Measurements from ENCODE around the gene LIN7C.
"Not testable (repeated sequence)": the region's sequence is repeated elsewhere in the genome, so short reads cannot be mapped to it uniquely, and the experiment has no call there.

Gene LIN7C

GRCh38 chr11:27528712-27529111 is 22.1 kb upstream of the LIN7C start:
- no peaks in the 10 kb centered on the region for H3K9me3 ChIP-seq (ENCODE audit: low read length)
- H3K4me3 ChIP-seq (ENCODE audit: low read depth in 1 of 2, low read length in 2 of 2), result no peak overlapping the region
- no peak overlapping the region for H3K27ac ChIP-seq (ENCODE audit: low read depth, low read length)
- no peak overlapping the region for H3K9ac ChIP-seq (ENCODE audit: low read length)
- no peaks in the 10 kb centered on the region for H3K36me3 ChIP-seq (ENCODE audit: insufficient read depth, low read length)
- H3K4me1 ChIP-seq (ENCODE audit: insufficient read depth, low read length), result no peaks in the 10 kb centered on the region
- no peaks in the 10 kb centered on the region for H3K27me3 ChIP-seq (ENCODE audit: control insufficient read depth in 1 of 2, insufficient read depth in 2 of 2, low read length in 2 of 2)

- no peaks in the 10 kb centered on the region for H3K36me3 ChIP-seq (ENCODE audit: insufficient read depth, low read length)
- H3K9me3 ChIP-seq (ENCODE audit: low read length), result no peaks in the 10 kb centered on the region
- H3K4me1 ChIP-seq (ENCODE audit: insufficient read depth, low read length), result no peaks in the 10 kb centered on the region
- H3K27me3 ChIP-seq (ENCODE audit: control insufficient read depth in 1 of 2, insufficient read depth in 2 of 2, low read length in 2 of 2), result no peaks in the 10 kb centered on the region
- H3K9ac ChIP-seq (ENCODE audit: low read length), result no peak overlapping the region
- H3K4me3 ChIP-seq (ENCODE audit: low read depth in 1 of 2, low read length in 2 of 2), result no peak overlapping the region
- no peak overlapping the region for H3K27ac ChIP-seq (ENCODE audit: low read depth, low read length)
Measured at GRCh38 chr11:27526535-27526934, 20.0 kb upstream of the LIN7C start.

GRCh38 chr11:27525824-27526516 is 19.4 kb upstream of the LIN7C start:
- no peaks in the 10 kb centered on the region for H3K4me1 ChIP-seq (ENCODE audit: insufficient read depth, low read length)
- no peaks in the 10 kb centered on the region for H3K9me3 ChIP-seq (ENCODE audit: low read length)
- no peaks in the 10 kb centered on the region for H3K36me3 ChIP-seq (ENCODE audit: insufficient read depth, low read length)
- H3K27me3 ChIP-seq (ENCODE audit: control insufficient read depth in 1 of 2, insufficient read depth in 2 of 2, low read length in 2 of 2), result no peaks in the 10 kb centered on the region
- H3K4me3 ChIP-seq (ENCODE audit: low read depth in 1 of 2, low read length in 2 of 2), result no peak overlapping the region
- no peak overlapping the region for H3K9ac ChIP-seq (ENCODE audit: low read length)
- H3K27ac ChIP-seq (ENCODE audit: low read depth, low read length), result no peak overlapping the region

- H3K4me3 ChIP-seq (ENCODE audit: low read depth in 1 of 2, low read length in 2 of 2), result no peak overlapping the region
- no peaks in the 10 kb centered on the region for H3K27me3 ChIP-seq (ENCODE audit: control insufficient read depth in 1 of 2, insufficient read depth in 2 of 2, low read length in 2 of 2)
- H3K4me1 ChIP-seq (ENCODE audit: insufficient read depth, low read length), result no peaks in the 10 kb centered on the region
- no peaks in the 10 kb centered on the region for H3K9me3 ChIP-seq (ENCODE audit: low read length)
- H3K36me3 ChIP-seq (ENCODE audit: insufficient read depth, low read length), result no peaks in the 10 kb centered on the region
- no peak overlapping the region for H3K27ac ChIP-seq (ENCODE audit: low read depth, low read length)
- H3K9ac ChIP-seq (ENCODE audit: low read length), result no peak overlapping the region
Measured at GRCh38 chr11:27524155-27524554, 17.6 kb upstream of the LIN7C start.

- no peaks in the 10 kb centered on the region for H3K9me3 ChIP-seq (ENCODE audit: low read length)
- no peak overlapping the region for H3K4me3 ChIP-seq (ENCODE audit: low read depth in 1 of 2, low read length in 2 of 2)
- H3K36me3 ChIP-seq (ENCODE audit: insufficient read depth, low read length), result no peaks in the 10 kb centered on the region
- no peaks in the 10 kb centered on the region for H3K27me3 ChIP-seq (ENCODE audit: control insufficient read depth in 1 of 2, insufficient read depth in 2 of 2, low read length in 2 of 2)
- no peak overlapping the region for H3K9ac ChIP-seq (ENCODE audit: low read length)
- H3K27ac ChIP-seq (ENCODE audit: low read depth, low read length), result no peak overlapping the region
- no peaks in the 10 kb centered on the region for H3K4me1 ChIP-seq (ENCODE audit: insufficient read depth, low read length)
Measured at GRCh38 chr11:27520226-27520625, 13.7 kb upstream of the LIN7C start.

- no peak overlapping the region for H3K4me3 ChIP-seq (ENCODE audit: low read depth in 1 of 2, low read length in 2 of 2)
- no peaks in the 10 kb centered on the region for H3K9me3 ChIP-seq (ENCODE audit: low read length)
- H3K27me3 ChIP-seq (ENCODE audit: control insufficient read depth in 1 of 2, insufficient read depth in 2 of 2, low read length in 2 of 2), result no peaks in the 10 kb centered on the region
- no peak overlapping the region for H3K9ac ChIP-seq (ENCODE audit: low read length)
- no peaks in the 10 kb centered on the region for H3K4me1 ChIP-seq (ENCODE audit: insufficient read depth, low read length)
- no peaks in the 10 kb centered on the region for H3K36me3 ChIP-seq (ENCODE audit: insufficient read depth, low read length)
- no peak overlapping the region for H3K27ac ChIP-seq (ENCODE audit: low read depth, low read length)
Measured at GRCh38 chr11:27518518-27518917, 11.9 kb upstream of the LIN7C start.

- not testable (repeated sequence) for H3K36me3 ChIP-seq (ENCODE audit: insufficient read depth, low read length); H3K4me1 ChIP-seq (ENCODE audit: insufficient read depth, low read length); H3K27me3 ChIP-seq (ENCODE audit: control insufficient read depth in 1 of 2, insufficient read depth in 2 of 2, low read length in 2 of 2); H3K4me3 ChIP-seq (ENCODE audit: low read depth in 1 of 2, low read length in 2 of 2); H3K27ac ChIP-seq (ENCODE audit: low read depth, low read length); H3K9ac ChIP-seq (ENCODE audit: low read length); H3K9me3 ChIP-seq (ENCODE audit: low read length)
Measured at GRCh38 chr11:27517490-27517889, 10.9 kb upstream of the LIN7C start.

GRCh38 chr11:27514558-27514957 is 8.0 kb upstream of the LIN7C start:
- Histone ChIP-seq H3K4me3 (ENCODE audit: low read depth in 1 of 2, low read length in 2 of 2) (no peak overlapping the region), H3K27me3 (ENCODE audit: control insufficient read depth in 1 of 2, insufficient read depth in 2 of 2, low read length in 2 of 2) (no peaks in the 10 kb centered on the region), H3K4me1 (ENCODE audit: insufficient read depth, low read length) (no peaks in the 10 kb centered on the region), H3K36me3 (ENCODE audit: insufficient read depth, low read length) (no peaks in the 10 kb centered on the region), H3K27ac (ENCODE audit: low read depth, low read length) (no peak overlapping the region), H3K9me3 (ENCODE audit: low read length) (no peaks in the 10 kb centered on the region), H3K9ac (ENCODE audit: low read length) (no peak overlapping the region)

- no peaks in the 10 kb centered on the region for H3K36me3 ChIP-seq (ENCODE audit: insufficient read depth, low read length)
- no peaks in the 10 kb centered on the region for H3K4me1 ChIP-seq (ENCODE audit: insufficient read depth, low read length)
- H3K27ac ChIP-seq (ENCODE audit: low read depth, low read length), result no peak overlapping the region
- no peak overlapping the region for H3K4me3 ChIP-seq (ENCODE audit: low read depth in 1 of 2, low read length in 2 of 2)
- H3K9me3 ChIP-seq (ENCODE audit: low read length), result no peaks in the 10 kb centered on the region
- no peak overlapping the region for H3K9ac ChIP-seq (ENCODE audit: low read length)
- no peaks in the 10 kb centered on the region for H3K27me3 ChIP-seq (ENCODE audit: control insufficient read depth in 1 of 2, insufficient read depth in 2 of 2, low read length in 2 of 2)
Measured at GRCh38 chr11:27514076-27514475, 7.5 kb upstream of the LIN7C start.

- H3K4me3 ChIP-seq (ENCODE audit: low read depth in 1 of 2, low read length in 2 of 2), result no peak overlapping the region
- H3K27me3 ChIP-seq (ENCODE audit: control insufficient read depth in 1 of 2, insufficient read depth in 2 of 2, low read length in 2 of 2), result no peaks in the 10 kb centered on the region
- no peaks in the 10 kb centered on the region for H3K36me3 ChIP-seq (ENCODE audit: insufficient read depth, low read length)
- no peak overlapping the region for H3K27ac ChIP-seq (ENCODE audit: low read depth, low read length)
- H3K9me3 ChIP-seq (ENCODE audit: low read length), result no peaks in the 10 kb centered on the region
- H3K4me1 ChIP-seq (ENCODE audit: insufficient read depth, low read length), result no peaks in the 10 kb centered on the region
- no peak overlapping the region for H3K9ac ChIP-seq (ENCODE audit: low read length)
Measured at GRCh38 chr11:27513389-27513788, 6.8 kb upstream of the LIN7C start.

- Histone ChIP-seq H3K27me3 (ENCODE audit: control insufficient read depth in 1 of 2, insufficient read depth in 2 of 2, low read length in 2 of 2) (no peaks in the 10 kb centered on the region), H3K27ac (ENCODE audit: low read depth, low read length) (no peak overlapping the region), H3K4me3 (ENCODE audit: low read depth in 1 of 2, low read length in 2 of 2) (no peak overlapping the region), H3K4me1 (ENCODE audit: insufficient read depth, low read length) (peaks cover 6% of the 10 kb centered on the region), H3K36me3 (ENCODE audit: insufficient read depth, low read length) (no peaks in the 10 kb centered on the region), H3K9me3 (ENCODE audit: low read length) (no peaks in the 10 kb centered on the region), H3K9ac (ENCODE audit: low read length) (no peak overlapping the region)
Measured at GRCh38 chr11:27512238-27512637, 5.7 kb upstream of the LIN7C start.

- Histone ChIP-seq H3K4me1 (ENCODE audit: insufficient read depth, low read length) (peaks cover 16% of the 10 kb centered on the region), H3K27ac (ENCODE audit: low read depth, low read length) (no peak overlapping the region), H3K27me3 (ENCODE audit: control insufficient read depth in 1 of 2, insufficient read depth in 2 of 2, low read length in 2 of 2) (no peaks in the 10 kb centered on the region), H3K9ac (ENCODE audit: low read length) (no peak overlapping the region), H3K36me3 (ENCODE audit: insufficient read depth, low read length) (no peaks in the 10 kb centered on the region), H3K9me3 (ENCODE audit: low read length) (no peaks in the 10 kb centered on the region), H3K4me3 (ENCODE audit: low read depth in 1 of 2, low read length in 2 of 2) (no peak overlapping the region)
Measured at GRCh38 chr11:27509908-27510307, 3.3 kb upstream of the LIN7C start.
